ENCODE measurements around the gene RIMS4.
A peak's percentile ranks its signal among the peaks of the same experiment; 100 is the strongest.

The RIMS4 gene

DNA sequence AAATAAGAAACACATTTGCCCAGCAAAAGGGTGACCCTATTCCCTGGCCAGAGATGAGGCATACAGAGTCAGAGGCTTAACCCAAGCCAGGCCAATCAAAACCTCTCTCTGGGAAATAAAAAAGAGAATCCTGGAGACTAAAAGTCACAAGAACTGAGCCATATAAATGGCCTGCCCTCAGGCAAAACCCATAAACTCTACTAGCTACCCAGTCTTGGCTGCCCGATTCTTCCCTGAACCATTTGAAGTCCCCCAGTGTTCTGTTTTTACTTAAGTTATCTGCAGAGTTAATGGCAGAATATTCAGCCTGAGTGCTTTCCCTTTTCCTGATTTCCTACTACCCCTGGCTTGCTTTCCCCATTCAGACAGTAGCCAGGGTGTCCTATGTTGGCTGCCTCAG is 50.8 kb downstream of the RIMS4 start:
- no peak for DNase-seq

DNA sequence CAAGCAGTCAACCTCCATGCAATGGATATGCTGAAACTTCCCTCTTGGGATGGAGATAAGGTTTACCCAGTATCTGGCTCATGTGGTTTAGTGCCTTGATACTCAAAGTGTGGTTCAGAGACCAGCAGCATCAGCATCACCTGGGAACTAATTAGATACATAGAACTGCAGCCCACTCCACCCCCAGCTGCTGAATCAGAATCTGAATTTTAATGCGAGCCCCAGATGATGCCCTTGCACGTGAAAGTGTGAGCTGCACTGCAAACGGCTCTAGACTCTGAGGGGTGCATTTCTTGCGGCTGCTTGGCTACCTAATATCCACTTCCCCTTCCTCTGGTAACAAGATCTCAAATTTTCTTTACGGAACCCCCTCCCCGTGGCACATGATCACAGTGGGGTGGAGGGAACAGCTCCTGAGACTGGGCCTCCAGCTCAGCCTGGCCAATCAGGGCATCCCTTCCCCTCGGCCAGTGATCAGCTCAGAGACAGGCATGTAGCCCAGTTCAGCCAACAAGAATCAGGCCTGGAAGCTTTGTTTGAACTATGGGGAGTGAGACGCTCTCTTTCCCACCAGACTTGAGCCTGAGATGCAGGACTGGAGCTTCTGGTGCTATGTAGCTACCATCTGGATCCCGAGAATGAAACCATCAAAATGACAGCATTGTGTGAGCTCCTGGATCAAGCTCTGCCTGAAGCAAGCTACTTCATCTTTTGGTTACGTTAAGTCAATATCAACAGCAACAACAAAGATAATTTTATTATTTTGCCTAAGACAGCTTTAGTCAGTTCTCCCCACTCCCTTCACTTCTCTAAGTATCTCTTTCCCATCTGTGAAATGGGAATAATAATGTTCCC is 51.9 kb downstream of the RIMS4 start:
- no peak for DNase-seq

DNA sequence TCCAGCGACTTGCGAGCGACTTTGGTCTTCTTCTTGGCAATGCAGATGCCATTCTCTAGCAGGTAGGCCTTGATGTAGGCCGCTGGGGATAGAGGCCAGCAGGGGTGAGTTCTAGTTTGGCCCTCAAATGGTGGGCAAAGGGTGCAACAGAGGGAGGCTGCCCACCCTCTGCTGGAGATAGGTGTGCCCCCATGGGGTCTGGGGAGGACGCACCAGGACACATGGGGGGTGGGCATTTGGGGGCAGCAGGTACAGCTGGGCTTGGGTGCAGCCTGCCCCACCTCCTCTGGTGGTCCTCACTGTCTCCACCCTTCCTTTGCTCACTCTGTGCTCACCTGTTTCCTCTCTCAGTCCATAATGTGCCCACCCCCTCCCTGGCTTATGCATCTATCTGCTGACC is 53.4 kb downstream of the RIMS4 start:
- no peak for DNase-seq

DNA sequence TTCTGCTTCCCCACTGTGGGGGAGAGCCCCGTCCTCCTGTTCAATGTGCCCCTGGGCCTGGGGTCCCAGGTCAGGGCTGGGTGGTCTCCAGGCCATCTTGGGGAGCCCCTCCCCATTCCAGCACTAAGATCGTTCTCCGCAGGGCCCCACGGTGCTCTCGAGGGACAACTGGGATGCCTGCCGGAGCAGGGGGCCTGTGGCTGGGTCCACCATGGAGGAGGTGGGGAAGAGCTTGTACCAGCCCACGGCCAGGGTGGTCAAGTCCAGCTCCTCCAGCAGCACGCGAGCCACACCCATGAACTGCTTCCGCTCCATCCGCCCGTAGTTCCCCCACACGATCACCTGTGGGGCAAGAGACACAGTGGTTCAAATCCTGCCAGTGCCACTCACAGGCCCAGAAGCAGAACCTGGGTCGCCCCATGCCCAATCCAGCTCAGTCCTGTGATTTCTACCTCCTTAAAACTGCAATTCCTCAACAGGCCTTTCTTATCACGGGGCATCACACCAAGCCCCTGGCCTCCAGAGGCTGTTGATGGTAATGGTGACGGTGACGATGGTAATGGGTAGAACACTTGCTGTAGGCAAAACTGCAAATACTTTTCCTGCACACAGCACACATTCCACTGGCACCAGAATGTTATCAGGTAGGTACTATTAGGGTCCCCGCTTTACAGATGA is 54.2 kb downstream of the RIMS4 start:
- no peak for DNase-seq

DNA sequence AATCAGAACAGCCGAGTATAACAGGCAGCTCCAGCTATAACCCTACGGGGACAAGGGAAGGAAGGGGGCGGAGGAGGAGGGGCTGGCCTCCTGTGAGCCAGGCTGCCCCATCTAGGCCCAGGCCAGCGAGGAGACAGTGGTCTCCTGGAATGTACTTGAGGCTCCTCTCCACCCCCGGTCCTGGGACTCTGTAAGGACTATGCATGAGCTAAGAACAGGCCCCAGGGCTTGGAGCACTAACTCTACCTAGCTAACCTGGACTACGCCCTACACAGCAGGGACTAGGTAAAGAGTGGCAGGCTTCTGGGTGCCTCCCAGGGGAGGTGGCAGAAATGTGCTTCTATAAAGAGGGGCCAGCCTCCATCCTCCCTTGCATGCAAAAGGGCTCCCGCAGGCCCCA is 55.8 kb downstream of the RIMS4 start:
- no peak for DNase-seq

DNA sequence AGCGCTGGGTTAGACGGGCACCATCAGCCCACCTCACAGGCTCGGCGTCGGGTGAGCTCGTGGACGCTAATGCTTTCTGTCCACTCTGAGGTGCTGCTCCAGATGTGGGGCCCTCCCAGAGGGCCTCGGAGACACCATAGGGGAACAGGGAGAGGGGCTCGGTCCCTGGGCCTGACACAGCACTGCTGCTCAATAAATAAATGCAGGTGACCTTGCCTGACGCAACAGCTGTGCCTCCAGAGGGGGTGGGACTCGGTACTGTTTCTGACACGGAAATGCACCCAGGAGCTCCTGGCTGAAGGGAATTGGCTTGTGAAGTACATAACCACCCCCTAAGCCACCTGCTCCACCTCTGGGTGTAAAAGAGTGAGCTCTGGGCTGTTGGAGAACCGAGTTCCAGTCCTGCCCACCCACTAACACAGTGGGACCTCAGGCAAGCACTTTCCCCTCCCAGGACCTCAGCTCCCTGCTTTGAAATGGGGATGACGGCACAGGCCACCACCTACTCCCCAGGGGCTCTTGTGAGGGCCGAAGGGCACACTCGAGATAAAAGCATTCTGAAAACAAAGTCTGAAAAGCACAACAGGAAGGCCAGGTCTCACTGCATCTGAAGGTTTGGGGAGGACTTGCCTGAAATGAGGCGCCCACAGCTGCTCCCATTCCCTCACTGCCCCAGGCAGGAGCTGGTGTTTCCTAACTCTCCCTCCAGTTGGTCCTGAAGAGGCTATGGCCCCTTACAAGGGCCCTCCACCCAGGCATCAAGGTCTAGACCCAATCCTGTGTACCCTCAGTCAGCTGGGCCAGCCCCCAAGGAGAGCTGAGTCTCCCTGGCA is 58.0 kb downstream of the RIMS4 start:
- DNase-seq: no peak

DNA sequence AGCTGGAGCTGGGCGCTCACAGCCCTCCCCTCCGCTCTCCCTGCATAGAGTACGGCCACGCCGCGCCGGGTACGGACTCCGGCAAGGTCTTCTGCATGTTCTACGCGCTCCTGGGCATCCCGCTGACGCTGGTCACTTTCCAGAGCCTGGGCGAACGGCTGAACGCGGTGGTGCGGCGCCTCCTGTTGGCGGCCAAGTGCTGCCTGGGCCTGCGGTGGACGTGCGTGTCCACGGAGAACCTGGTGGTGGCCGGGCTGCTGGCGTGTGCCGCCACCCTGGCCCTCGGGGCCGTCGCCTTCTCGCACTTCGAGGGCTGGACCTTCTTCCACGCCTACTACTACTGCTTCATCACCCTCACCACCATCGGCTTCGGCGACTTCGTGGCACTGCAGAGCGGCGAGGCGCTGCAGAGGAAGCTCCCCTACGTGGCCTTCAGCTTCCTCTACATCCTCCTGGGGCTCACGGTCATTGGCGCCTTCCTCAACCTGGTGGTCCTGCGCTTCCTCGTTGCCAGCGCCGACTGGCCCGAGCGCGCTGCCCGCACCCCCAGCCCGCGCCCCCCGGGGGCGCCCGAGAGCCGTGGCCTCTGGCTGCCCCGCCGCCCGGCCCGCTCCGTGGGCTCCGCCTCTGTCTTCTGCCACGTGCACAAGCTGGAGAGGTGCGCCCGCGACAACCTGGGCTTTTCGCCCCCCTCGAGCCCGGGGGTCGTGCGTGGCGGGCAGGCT is 60.1 kb downstream of the RIMS4 start:
- DNase-seq: no peak

DNA sequence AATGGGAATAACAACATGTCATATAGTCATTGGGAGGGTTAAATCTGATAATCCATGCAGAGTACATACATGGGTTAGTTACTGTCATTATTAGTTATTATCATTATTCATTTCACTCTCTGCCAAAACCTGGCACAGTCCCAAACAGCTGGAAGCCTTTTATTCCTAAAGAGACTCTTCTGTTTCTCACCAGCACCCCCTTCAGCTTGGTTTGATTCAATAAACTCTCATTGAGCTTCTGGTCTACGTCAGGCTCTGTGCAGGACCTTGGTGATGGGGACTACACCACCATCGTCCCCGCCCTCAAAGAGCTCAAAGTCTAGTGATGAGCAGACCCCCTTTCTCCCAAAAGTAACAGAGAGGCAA is 62.4 kb downstream of the RIMS4 start:
- peak; percentile 45 for DNase-seq

DNA sequence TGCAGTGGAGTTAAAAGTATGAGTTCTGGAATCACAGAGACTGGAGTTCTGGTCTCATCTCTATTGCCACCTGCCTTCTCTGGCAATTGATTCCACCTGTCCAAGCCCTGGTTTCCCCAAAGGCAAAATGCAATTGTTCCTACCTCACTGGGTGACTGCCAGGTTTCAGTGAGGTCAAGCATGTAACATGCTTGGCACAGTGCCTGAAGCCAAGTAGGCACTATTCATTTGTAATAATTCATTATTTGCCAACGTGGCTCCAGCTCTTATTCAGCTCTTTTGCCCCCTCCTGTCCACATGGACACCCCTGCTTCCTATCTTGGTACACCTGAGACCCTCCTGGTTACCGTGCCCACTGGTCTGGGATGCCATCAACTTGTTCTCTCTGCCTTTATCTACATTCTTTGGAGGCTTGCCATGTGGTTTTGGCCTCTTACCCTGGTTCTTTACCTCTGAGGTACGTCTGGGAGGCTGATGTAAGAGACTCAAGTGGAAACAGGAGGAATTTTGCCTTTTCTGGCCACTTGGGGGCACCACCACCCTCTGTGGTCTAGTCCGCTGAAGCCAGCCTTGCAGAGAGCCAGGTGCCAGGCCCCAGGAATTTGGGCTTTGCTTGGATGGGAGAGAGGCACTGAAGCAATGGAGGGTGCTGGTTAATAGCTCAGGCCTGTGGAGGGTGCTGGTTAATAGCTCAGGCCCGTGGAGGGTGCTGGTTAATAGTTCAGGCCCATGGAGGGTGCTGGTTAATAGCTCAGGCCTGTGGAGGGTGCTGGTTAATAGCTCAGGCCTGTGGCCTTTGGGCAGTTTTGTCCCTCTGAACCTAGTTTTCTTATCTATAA is 63.0 kb downstream of the RIMS4 start:
- DNase-seq: peak; percentile 95

DNA sequence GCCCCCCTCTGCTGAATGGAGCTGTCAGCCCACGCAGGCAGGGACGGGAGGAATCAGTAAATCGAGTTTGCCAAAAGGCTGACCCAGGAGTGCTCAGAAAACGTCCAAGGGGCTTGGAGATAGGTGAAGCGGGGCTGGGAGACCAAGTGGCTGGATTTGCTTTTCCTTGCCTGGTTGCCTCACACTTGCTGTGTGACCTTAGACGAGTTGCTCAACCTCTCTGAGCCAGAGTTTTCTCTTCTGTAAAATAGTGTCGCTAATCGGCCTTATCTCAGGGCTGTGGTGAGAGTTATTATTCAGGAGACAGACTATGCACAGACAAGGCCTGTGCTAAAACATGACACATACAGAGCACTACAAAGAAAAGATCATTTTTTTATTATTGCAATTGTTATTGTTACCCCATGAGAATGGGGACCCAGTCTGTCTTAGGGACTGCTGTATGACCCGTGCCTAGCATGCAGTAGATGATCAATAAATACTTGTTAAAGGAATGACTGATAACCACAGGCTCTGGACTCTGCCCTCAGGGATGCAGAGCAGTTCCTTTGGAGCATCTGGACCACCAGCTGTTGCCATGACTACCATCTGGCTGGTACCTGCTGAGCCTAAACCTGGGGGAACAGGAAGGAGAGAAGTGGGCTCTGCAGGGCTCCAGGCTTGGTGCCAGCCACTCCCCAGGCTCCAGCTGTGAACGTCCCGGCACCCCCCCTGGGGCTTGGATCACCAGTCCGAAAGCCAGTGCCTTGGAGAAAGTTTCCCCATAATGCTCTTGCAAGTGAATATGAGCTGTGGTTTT is 63.8 kb downstream of the RIMS4 start:
- DNase-seq: peak; percentile 96

DNA sequence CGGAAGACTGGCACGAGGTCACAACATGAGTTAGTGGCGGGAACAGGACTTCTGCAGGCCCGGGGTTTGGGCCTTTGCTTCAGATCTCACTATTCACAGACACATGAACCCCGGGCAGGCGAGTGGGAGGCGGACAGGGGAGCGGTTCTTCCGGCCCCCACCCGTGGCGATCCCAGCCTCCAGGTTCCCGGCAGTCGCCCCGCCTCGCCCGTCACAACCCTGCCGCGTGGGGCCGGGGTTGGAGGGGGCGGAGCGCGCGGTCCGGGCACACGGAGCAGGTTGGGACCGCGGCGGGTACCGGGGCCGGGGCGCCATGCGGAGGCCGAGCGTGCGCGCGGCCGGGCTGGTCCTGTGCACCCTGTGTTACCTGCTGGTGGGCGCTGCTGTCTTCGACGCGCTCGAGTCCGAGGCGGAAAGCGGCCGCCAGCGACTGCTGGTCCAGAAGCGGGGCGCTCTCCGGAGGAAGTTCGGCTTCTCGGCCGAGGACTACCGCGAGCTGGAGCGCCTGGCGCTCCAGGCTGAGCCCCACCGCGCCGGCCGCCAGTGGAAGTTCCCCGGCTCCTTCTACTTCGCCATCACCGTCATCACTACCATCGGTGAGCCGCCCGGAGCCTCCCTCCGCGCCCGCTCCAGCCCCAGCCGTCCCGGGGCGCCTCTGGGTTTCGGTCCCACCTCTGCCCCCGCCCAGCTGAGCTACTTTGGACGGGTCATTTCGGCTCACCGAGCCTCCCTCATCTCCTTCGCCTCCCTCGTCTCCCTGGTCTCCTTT is 64.6 kb downstream of the RIMS4 start, which contains the start of gene KCNK15:
TSS of gene KCNK15 (plus strand) at position 268 of the 769 bp plus-strand sequence. CDS start at position 314, 46 bp downstream.
- DNase-seq: no peak

DNA sequence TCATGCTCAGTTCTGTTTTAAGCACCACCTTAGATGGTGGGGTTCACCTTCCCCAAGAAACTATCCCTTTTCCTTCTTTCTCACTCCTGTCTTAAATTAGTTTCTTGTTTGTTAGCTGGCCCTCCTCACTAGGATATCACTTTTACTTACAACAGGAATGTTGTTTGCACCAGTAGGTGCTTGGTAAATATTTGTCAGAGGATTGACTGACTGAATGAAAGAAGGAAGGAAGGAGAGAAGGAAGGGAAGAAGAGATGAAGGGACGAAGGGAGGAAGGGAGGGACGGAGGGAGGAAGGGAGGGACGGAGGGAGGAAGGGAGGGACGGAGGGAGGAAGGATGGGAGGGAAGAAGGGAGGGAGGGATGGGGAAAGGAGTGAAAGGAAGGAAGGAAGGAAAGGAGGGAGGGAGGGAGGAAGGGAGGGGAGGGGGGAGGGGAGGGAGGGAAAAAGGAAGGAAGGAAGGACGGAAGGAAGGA is 65.2 kb downstream of the RIMS4 start:
- DNase-seq: no peak

DNA sequence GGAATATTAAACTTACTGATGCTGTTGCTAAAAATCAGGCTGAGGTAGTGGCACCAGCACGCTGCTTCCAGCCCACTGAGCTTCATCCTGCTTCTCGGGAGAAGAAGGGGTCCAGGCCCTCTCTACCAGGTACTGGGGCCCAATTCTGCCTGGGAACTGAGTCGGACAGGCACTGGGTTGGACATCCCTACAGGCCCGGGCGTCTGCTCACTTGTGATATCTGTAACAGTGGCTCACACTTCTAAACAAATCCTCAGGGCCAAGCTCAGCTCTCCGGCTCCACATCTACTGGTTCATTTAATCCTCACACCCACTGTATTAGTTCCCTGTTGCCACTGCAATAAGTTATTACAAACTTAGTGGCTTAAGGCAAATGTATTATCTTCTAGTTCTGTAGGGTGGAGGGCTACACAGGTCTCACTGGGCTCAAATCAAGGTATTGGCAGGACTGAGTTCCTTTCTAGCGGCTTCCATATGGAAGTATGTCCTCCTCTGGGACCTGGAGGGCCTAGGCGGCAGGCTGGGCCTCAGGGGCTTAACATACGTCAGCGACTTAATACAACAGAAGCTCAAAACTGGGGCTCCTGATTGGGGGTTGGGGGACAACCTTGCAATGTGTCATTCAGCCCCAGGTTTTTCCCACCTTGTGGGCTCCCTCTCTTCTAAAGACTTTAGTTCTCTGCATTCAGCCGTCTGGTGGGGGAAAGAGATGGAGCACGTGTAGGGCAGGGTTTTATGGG is 66.3 kb downstream of the RIMS4 start:
- no peak for DNase-seq

DNA sequence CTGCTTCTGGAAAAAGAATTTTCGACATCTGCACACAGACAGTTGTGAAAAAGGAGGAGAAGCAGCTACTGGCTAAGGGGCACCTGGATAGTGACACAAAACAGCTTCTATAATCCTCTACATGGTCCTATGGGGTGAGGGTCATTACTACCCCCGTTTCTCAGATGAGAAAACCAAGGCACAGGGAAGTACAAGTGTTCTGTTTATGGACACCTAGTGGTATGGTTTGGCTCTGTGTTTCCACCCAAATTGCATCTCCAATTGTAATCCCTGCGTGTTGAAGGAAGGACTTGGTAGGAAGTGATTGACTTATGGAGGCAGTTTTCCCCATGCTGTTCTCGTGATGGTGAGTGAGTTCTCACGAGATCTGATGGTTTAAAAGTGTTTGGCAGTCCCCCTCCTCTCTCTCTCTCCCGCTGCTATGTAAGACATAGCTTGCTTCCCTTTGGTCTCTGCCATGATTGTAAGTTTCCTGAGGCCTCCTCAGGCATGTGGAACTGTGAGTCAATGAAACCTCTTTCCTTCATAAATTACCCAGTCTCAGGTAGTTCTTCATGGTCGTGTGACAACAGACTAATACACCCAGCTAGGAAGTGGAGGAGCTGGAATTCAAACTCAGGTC is 67.2 kb downstream of the RIMS4 start:
- no peak for DNase-seq

DNA sequence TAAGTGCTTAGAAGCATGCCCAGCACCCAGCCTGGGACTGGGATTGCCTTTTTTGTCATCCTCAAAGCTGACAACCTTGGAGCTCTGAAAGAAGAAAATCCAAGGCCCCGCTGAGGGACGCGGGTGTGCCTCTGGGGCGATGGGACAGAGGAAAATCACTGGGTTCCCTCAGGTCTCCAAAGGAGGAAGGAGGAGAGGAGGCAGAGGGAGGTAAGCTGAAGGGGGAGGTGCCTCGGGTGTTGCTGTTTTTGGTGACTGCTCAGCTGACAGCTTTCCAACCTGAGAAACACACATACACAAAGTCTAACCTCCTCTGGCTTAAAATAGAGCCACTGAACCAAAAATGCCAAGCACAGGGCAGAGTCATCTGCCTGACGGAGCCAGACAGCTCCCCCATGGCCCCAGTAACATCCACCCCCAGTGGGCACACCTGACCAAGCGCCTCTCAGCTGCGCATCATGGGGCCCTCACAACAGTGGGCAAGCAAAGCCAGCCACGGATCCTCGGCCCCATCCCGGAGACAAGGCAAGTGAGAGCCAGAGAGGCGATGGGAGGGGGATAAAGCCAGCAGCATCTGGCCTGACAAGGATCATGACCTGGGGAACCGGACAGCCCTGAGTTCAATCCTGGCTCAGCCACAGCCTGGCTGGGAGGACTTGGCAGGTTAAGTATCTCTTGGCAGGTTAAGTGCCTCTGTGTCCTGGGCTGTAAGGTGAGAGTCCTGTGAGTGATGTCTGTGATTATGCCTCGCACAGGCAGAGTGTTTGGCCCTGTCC is 67.9 kb downstream of the RIMS4 start:
- no peak for DNase-seq

DNA sequence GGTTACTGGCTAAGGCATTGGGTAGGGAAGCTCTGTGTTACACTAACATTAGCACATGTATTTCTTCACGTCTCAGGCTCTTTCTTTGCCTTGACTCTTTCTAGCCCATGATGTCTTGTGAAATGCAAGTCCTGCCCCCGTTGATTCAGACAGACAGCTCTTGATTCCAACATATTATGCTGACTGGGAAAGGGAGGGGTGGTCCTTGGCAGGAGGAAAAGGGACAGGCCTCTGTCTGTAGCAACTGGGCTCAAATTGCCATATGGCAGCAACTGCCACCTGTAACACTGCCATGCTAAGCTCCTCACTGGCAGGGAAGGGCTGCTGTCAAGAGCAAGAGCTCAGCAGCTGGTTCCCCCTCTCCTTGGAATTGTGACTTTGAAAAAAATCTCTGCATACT is 70.4 kb downstream of the RIMS4 start:
- DNase-seq: no peak

DNA sequence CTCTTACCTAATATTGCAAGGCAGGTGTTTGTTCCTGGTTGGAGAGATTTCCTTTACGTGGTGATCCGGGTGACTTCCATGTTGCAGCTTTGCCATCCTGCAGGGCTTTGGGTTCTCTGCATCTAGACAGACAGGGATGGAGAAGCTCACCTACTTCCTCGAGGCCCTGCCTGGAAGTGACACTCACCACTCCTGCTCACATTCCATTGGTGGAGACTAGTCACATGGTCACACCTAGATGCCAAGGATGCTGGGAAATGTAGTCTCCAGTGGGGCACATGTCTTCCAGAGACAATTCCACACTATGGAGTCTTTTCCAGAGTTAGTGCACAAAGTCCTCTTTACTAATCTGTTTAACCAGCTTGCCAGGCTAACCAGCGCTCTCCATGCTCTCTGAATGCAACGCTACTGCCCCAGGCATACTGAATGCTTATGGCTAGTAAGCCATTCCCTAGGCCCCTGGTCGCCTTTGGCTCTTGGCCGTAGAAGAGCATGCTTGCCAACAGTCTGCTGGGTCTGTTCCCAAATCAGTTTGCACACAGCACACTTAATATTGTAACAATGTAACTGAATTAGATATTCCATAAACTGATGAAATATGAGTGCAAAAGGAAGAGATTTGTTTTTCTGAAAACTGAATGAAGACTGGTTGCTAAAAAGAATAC is 71.4 kb downstream of the RIMS4 start:
- peak; percentile 81 for DNase-seq

Data from COR-L47 (cell line).